Breast epithelium (tissue), 4 donors: ENCODE data around the gene DNAJC27. TPM values are rescaled to one million over a fixed set of nuclear protein-coding genes. Genes with fewer than 3 reads are reported as not detected.

ENCODE experiments used
- DNase-seq, 2 donors: peaks; one replicate each; pipeline ENCODE4 v3.0.0-alpha.2; 2019; ENCODE audit warnings: low spot score in 2 of 2
- H3K27ac ChIP-seq, 2 donors: fragments of 200-600 bp; sonication (generic) in 1 of 2; one replicate each; pipeline ENCODE4 v1.5.1; 2016 to 2019; ENCODE audit warnings: mild to moderate bottlenecking in 1 of 2
- H3K27me3 ChIP-seq, 2 donors: fragments of 200-600 bp; sonication (generic) in 1 of 2; one replicate each; pipeline versions ENCODE4 v1.5.1 to v1.6.0; 2017 to 2019; ENCODE audit warnings: control low read depth in 1 of 2, mild to moderate bottlenecking in 1 of 2
- H3K36me3 ChIP-seq: fragments of 200-600 bp; one replicate; pipeline ENCODE4 v1.5.1; 2019
- H3K4me1 ChIP-seq, 2 donors: fragments of 200-600 bp; sonication (generic); one replicate each; pipeline ENCODE4 v1.5.1; 2016 to 2019; ENCODE audit warnings: control low read depth in 1 of 2
- H3K4me3 ChIP-seq, 3 donors: fragments of 200-600 bp; sonication (generic); 1 replicate in 2 of 3; 2 replicates in 1 of 3; pipeline ENCODE4 v1.5.1; 2016 to 2019; ENCODE audit warnings: mild to moderate bottlenecking in 3 of 3, moderate library complexity in 2 of 3
- H3K9me3 ChIP-seq, 2 donors: fragments of 200-600 bp; sonication (generic) in 1 of 2; one replicate each; pipeline ENCODE4 v1.5.1; 2016 to 2019; ENCODE audit warnings: control low read depth in 1 of 2
- POLR2A ChIP-seq: fragments of 450-650 bp; IDR thresholded peaks from one replicate; pipeline ENCODE4 v1.6.1; 2016; ENCODE audit warnings: antibody characterized with exemption, mild to moderate bottlenecking, moderate library complexity
- POLR2AphosphoS5 ChIP-seq, 3 donors: sonication (generic); formaldehyde crosslinking; IDR thresholded peaks; one replicate each; pipeline ENCODE4 v1.6.1; 2017; ENCODE audit warnings: antibody characterized with exemption in 3 of 3
- intact Hi-C: fragments of 100-400 bp; cut with DNase I; formaldehyde crosslinking; loops from one replicate; pipeline ENCODE4 v1.15.1; 2023; ENCODE audit warnings: low total_unique reads
- total RNA-seq, 3 donors: library from RNA; depleted of rRNA; stranded (reverse); fragments of >200 nt; gene quantifications; one replicate each; pipeline ENCODE4 v1.1.0, GENCODE V29; 2016
- TF ChIP-seq, protein P1 (sequence below), 3 donors: fragments of 450-650 bp; IDR thresholded peaks; one replicate each; pipeline ENCODE4 v1.5.1; 2016 to 2017; ENCODE audit warnings: antibody characterized with exemption in 3 of 3, mild to moderate bottlenecking in 3 of 3, moderate library complexity in 3 of 3

Gene DNAJC27
- total RNA-seq, 3 donors from 2014 or later, result 5.1 to 12.6 (median 10.8) TPM

DNA sequence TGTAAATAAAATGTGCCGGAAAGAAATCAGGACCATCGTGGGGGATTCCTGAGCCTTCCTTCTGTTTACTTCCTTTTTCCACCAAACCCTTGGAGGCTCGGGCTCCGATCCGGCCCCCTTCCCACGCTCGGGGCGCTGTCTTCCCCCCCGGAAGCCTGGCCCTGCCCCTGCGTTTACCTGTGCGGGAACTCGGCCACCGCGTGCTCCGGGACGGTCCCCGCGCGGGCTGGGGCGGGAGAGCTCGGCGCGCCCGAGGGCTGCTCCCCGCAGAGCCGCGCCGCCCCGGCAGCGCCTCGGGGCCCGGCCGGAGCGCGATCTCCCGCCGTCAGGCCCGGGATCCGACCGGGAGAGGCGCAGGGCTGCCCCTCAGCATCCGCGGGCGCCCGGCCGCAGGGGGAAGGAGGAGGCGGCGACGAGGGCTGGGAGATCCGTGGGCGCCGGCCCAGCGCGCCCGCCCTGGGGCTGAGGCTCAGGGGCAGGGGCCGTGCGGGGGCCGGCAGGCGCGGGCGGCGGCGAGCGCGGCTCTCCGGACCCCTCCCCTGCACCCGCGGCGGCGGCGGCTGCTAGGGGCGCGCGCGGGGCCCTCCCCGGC lies 52.2 kb downstream of the DNAJC27 start:
- Histone ChIP-seq H3K36me3 (no peaks in the 10 kb centered on the region), H3K27ac (peak overlapping the region; percentile 67 to 88), H3K4me3 (peak overlapping the region; percentile 60 to 96 (median 70)), H3K9me3 (no peaks in the 10 kb centered on the region), H3K4me1 (peaks cover 0 to 9% of the 10 kb centered on the region in 2 donors), H3K27me3 (no peaks in the 10 kb centered on the region)
- DNase-seq, result peak in 1 of 2 donors; percentile 48
- no peak for TF ChIP-seq POLR2AphosphoS5 (IDR thresholded peaks at IDR 0.05)
- TF ChIP-seq, protein P1, sequence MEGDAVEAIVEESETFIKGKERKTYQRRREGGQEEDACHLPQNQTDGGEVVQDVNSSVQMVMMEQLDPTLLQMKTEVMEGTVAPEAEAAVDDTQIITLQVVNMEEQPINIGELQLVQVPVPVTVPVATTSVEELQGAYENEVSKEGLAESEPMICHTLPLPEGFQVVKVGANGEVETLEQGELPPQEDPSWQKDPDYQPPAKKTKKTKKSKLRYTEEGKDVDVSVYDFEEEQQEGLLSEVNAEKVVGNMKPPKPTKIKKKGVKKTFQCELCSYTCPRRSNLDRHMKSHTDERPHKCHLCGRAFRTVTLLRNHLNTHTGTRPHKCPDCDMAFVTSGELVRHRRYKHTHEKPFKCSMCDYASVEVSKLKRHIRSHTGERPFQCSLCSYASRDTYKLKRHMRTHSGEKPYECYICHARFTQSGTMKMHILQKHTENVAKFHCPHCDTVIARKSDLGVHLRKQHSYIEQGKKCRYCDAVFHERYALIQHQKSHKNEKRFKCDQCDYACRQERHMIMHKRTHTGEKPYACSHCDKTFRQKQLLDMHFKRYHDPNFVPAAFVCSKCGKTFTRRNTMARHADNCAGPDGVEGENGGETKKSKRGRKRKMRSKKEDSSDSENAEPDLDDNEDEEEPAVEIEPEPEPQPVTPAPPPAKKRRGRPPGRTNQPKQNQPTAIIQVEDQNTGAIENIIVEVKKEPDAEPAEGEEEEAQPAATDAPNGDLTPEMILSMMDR (IDR thresholded peaks at IDR 0.05), result no peak
- no peak for TF ChIP-seq POLR2A
- intact Hi-C loops, result loop anchor here (5.0 kb wide), 1 partner anchor 1638 kb away; no protein-coding TSS in a partner anchor

DNA sequence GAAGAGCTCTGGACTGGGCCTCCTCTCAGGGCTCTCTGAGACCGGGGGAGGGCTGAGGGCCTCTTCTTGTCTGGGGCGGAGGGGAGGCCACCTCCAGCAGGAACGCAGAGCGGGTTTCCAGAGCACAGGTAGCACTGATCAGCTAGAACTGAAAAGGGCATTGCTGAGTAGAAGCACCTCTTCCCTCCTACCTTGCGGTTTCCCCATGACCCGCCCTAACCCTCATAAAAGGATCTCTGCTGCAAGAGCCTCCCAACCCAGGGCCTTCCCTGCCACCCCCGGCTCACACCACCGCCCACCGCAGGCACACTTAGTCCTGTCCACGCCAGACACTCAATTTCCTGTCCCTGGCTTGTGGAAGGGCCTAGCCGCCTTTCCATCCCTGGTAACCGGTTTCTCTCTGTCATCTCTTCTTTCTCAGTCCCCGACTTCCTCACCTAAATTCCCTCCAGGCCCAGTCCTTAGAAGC lies 52.7 kb downstream of the DNAJC27 start:
- DNase-seq, result peak in 1 of 2 donors; percentile 39
- intact Hi-C loops, result no loop called here

DNA sequence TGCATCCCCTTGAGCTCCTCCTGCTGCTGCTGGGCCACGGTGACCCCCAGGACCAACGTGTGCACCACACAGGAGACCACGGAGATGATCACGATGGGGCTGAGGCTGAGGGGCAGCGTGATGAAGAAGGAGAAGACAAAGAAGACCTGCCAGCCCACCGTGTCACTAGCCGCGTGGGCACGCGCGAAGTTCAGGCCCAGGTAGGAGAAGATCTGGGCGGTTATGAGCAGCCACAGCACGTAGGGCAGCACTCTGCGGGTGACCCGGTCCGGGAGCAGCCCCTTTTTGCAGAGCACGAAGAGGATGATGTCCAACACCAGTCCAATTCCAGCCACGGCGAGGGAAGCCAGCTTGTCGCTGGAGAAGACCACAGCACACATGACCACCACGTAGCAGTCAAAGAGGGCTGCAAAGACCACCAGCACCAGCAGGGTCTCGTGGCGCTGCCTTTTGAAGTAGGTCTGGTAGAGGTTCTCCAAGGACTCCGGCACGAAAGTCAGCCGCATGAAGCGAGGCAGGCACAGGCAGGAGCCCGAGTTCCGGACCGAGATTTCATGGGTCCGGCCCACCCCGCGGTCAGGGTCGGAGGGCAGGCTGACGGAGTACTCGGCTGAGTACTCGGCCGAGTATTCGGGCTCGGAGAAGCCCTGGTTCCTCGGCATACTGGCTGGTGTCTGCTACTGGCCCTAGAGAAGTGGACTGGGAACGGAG lies 53.3 kb downstream of the DNAJC27 start:
- TF ChIP-seq, protein P1 (IDR thresholded peaks at IDR 0.05), result no peak
- TF ChIP-seq POLR2A, result no peak
- TF ChIP-seq POLR2AphosphoS5 (IDR thresholded peaks at IDR 0.05), result no peak
- no peak for DNase-seq
- Histone ChIP-seq H3K9me3 (no peaks in the 10 kb centered on the region), H3K4me1 (peaks cover 0 to 9% of the 10 kb centered on the region in 2 donors), H3K27me3 (no peaks in the 10 kb centered on the region), H3K4me3 (peak overlapping the region; percentile 60 to 96 (median 70)), H3K27ac (peak overlapping the region; percentile 67 to 88), H3K36me3 (no peaks in the 10 kb centered on the region)
- intact Hi-C loops, result no loop called here

More for the DNA sequence above, 52.7 kb downstream of the DNAJC27 start:
- H3K4me1 ChIP-seq, result peaks cover 0 to 9% of the 10 kb centered on the region in 2 donors
- peak overlapping the region; percentile 67 to 88 for H3K27ac ChIP-seq
- no peaks in the 10 kb centered on the region for H3K27me3 ChIP-seq
- no peaks in the 10 kb centered on the region for H3K36me3 ChIP-seq
- H3K9me3 ChIP-seq, result no peaks in the 10 kb centered on the region
- TF ChIP-seq POLR2A, result no peak
- TF ChIP-seq, protein P1 (IDR thresholded peaks at IDR 0.05), result no peak
- no peak for TF ChIP-seq POLR2AphosphoS5 (IDR thresholded peaks at IDR 0.05)
- peak overlapping the region; percentile 60 to 96 (median 70) for H3K4me3 ChIP-seq

DNA sequence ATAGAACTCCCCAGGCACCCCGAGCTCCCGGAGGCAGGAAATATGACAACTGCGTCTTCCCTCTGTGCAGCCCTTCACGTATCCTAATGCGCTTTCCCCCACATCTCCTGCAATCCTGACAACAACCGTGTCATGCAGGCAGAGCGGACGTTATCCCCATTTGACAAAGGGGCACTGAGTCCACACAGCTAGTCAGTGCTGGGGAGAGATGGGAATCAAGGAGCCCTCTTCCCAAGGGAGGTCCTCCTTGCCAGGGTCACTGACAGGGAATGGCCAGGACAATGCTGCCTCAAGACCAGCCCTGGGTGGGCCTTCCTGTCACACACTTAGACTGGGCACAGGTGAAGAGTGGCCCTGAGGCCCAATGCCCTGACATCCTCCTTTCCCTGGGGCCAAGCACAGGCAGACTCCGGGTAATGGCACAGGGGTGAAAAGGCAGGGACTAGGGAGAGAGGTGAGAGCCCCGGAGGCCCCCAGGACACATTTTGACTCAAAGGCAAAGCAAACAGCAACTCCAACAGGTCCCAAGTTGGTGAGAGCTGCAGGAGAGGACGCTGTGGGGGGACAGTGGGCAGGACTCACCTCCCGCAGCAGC lies 53.9 kb downstream of the DNAJC27 start:
- Histone ChIP-seq H3K4me3 (peak overlapping the region; percentile 60 to 96 (median 70)), H3K4me1 (peaks cover 0 to 9% of the 10 kb centered on the region in 2 donors), H3K36me3 (no peaks in the 10 kb centered on the region), H3K27ac (peak overlapping the region in 1 of 2 donors; percentile 88), H3K27me3 (no peaks in the 10 kb centered on the region), H3K9me3 (no peaks in the 10 kb centered on the region)
- TF ChIP-seq POLR2A, result no peak
- TF ChIP-seq, protein P1 (IDR thresholded peaks at IDR 0.05), result no peak
- no peak for TF ChIP-seq POLR2AphosphoS5 (IDR thresholded peaks at IDR 0.05)
- intact Hi-C loops, result no loop called here
- no peak for DNase-seq
